ENCODE measurements around the gene PLA2G2C.
A peak's percentile ranks its signal among the peaks of the same experiment; 100 is the strongest.
"Not testable (repeated sequence)": the region's sequence is repeated elsewhere in the genome, so short reads cannot be mapped to it uniquely, and the experiment has no call there.

The PLA2G2C gene

DNA sequence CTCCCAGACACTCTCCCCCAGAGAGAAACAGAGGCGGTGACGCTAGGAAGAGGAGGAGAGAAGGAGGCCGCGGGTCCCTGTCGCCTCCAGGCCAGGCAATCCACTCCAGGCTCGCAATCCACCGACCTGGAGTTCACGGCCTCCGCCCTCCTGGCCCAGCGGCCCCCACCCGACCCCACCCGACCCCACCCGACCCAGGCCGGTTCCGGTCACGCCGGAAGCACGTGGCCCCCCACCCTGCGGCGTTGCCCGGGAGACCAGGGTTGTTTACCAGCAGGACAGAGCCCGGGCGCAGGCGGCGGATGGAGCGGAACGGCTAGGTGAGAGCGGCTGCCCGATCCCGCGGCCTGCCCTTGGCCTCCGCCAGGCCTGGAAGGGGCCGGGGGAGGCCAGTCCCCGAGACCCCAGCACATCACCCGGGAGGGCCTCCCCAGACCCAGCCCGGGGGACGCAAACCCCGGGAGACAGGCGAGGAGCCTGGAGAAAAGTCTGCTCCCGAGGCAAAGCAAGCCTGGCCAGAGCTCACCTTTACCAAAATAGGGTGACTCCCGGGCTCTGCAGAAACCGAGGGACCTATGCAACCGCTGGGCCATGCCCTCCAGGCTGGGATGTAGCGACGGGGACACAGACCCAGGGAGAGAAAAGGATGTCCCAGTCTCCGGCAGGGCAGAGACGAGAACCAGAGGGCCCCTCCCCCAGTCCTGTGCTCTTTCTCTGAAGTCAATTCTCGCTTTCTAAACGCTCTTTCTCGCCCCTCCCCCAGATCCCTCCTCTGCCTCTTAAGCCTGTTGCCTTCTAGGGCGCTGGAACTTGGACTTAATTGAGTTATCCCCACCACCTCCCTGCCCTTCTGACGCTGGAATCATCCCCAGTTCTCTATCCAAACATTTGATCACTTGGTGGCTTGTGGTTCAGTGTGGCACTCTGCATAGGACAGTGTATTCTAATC, at the start of gene PLA2G2C, which contains the start of gene UBXN10:
TSS of gene PLA2G2C (minus strand) at position 685 of the 949 bp plus-strand sequence. CDS start 9,155 bp downstream, outside the sequence.
TSS of gene UBXN10 (plus strand) at position 263 of the 949 bp plus-strand sequence. CDS start 4,466 bp downstream, outside the sequence.
- peak; percentile 38 for DNase-seq (ENCODE audit: low spot score)

- DNase-seq (ENCODE audit: low spot score): no peak
Observed at GRCh38 chr1:20234788-20235535, 48.6 kb upstream of the PLA2G2C start.

GRCh38 chr1:20233866-20234265, 47.5 kb upstream of the PLA2G2C start:
- no peak for DNase-seq (ENCODE audit: low spot score)

DNA sequence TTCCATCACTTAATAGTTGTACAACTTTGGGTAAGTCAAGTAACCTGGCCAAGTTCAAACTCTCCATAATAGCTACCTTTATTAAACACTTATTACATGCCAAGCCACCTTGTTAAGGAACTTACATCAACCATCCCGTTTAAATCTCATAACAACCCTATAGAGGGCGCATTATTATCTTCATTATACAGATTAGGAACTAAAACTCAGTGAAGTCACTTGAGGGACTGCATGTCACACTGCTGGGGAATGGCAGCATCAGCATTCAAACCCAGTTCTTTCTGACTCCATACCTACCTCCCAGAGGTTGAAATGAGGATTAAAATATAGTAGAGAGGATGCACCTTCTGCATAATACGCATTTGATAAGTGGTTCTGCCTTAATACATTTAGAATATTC, 47.1 kb upstream of the PLA2G2C start:
- no peak for DNase-seq (ENCODE audit: low spot score)

DNA sequence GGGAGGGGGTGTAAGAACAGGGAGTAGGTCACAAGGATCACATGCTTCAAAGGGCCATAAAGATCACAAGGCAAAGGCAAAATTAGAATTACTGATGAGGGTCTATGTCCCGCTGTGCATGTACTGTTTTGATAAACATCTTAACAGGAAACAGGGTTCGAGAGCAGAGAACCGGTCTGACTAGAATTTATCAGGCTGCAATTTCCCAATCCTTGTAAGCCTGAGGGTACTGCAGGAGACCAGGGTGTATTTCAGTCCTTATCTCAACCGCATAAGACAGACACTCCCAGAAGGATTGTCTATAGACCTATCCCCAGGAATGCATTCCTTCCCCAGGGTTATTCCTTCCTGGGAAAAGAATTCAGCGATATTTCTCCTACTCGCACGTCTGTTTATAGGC, 46.2 kb upstream of the PLA2G2C start:
- DNase-seq (ENCODE audit: low spot score): not testable (repeated sequence)

DNA sequence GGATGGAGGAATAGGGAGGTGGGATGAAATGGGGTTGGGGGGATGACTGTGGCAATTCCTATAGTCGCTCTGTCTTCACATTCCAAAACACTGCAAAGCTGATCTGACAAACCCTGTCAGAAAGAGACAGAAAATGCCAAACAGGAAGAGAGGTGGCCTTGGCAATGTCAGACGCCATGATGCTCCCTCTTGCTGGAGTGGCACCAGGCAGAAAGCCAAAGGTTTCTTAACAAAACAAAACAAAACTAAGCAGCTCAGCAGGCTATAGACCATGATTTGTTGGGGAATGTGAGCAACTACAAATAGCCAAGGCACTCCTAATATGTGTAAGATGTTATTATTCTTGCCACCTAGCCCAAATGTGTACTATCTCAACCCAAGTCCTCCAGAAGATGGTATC, 42.9 kb upstream of the PLA2G2C start:
- DNase-seq (ENCODE audit: low spot score): no peak

DNA sequence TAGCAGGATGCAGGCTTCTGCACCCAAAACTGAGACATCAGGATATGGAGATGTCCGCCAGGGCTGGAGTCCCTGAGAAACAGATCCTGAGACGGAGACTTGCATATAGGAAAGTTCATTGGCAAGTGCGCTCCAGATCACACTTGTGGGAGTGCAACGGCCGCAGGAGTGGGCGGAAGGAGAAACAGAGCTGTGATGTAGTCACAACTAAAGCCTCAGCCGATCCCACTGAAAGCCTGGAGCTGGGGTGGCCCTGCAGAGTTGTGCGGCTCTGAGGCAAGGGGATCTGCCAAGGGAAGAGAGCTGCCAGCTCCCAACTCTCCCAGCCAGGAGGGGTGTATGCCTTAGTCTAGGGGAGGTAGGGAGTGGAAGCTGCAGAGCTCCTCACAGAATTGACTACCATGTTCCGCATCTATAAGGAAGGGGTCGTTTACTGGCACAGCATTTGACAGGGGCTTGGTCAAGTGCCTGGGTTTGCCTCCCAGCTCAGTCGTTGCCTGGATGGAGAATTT, 42.1 kb upstream of the PLA2G2C start:
- no peak for DNase-seq (ENCODE audit: low spot score)

DNA sequence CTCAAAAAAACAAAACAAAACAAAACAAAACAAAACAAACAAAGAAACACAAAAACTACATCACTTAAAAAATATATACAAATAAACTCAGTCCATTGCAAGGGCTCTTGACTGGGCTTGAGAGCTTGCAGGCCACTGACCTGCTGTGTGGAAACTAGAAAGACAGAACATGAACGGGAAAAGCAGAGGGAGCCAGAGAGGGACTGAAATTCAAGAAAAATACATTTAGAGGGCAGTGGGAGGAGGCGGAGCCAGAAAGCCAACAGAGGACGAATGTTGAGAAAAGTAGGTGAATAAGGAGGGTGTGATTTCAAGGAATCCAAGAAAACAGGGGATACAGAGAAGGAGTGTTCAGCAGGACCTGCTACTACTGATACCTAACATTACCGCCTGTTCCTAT, 41.4 kb upstream of the PLA2G2C start:
- no peak for DNase-seq (ENCODE audit: low spot score)

DNA sequence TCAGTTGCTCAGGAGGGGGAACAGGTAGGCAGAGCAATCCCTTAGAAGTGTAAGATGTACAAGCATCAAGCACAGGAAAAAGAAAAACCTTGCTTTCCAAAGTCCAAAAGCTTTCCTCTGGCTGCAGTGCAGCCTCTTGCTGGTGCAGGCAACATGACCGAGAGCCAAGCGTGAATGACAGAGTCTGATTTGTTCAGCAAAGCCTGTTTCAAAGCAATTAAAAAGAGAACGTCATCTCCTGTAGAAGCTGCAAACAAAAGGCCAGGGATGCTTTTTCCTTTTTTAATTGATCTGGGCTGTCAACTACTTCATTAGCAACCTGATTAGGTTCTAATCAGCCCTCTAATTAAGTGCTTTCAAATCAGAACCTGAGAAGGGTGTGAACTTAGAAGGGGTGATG, 38.2 kb upstream of the PLA2G2C start:
- DNase-seq (ENCODE audit: low spot score): no peak

- no peak for DNase-seq (ENCODE audit: low spot score)
Observed at GRCh38 chr1:20223551-20224419, 37.5 kb upstream of the PLA2G2C start.

- DNase-seq (ENCODE audit: low spot score): no peak
Observed at GRCh38 chr1:20223106-20223505, 36.8 kb upstream of the PLA2G2C start.

GRCh38 chr1:20220036-20220435, 33.7 kb upstream of the PLA2G2C start:
- DNase-seq (ENCODE audit: low spot score): no peak

GRCh38 chr1:20219053-20219452, 32.7 kb upstream of the PLA2G2C start:
- DNase-seq (ENCODE audit: low spot score): not testable (repeated sequence)

- DNase-seq (ENCODE audit: low spot score): no peak
Observed at GRCh38 chr1:20216574-20216973, 30.3 kb upstream of the PLA2G2C start.

- DNase-seq (ENCODE audit: low spot score): no peak
Observed at GRCh38 chr1:20215716-20216115, 29.4 kb upstream of the PLA2G2C start.

DNA sequence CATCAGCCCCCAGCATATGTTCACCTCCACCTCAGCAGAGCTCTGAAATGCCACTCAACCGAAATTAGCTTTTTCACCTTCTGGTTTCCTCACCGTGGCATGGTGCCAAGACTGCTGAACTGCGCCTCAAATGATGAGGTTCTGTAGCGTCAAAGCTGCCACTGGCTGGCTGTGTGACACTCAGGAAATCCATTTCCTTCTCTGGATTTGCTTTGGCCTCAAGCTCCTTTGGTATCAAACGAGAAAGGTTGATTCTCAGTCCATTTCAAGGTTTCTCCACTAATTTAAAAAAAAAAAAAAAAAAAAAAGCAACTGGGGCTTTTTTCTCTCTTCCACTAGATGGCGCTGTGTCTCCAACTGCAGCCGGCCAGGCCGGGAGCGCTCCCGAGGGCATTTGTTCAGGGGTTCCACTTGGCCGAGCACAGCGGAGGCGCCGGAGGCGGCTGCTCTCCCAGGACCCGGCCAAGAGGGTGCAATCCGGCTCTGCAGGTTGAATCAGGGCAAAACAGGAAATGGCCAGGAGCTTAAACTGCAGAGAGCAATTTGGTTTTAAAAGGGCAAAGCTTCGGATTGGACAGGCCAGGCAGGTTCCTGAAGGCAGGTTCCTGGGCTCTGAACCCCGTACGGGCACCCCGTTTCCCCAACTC, 26.5 kb upstream of the PLA2G2C start:
- DNase-seq (ENCODE audit: low spot score): peak; percentile 53

DNA sequence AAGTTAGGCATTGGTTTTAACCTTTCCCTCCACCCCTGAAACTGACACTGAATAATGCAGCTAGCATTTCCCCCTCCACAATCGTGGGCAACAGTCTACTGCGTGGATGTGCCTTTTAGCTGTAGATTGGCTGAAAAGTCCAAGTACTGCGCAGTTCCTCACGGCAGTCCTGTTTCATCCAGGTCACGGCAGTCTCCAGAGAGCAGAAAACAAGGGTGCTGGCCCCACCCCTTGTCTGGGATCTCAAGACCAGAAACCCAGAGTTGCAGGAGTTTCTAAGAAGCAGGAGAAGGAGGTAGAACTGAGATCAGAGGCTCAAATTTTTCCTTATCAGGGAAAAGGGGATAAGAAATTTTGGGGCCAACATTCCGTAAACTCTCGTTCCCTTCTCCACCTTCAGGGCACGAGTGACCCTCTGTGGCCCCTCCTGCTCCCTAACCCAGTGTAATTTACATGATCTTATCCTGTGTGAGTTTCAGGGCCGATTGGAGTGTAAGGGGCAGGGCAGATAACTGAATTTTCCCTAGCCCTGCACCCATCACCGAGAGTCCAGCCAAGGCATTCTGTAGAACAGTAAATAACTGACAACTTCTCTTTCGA, 25.9 kb upstream of the PLA2G2C start:
- no peak for DNase-seq (ENCODE audit: low spot score)

DNA sequence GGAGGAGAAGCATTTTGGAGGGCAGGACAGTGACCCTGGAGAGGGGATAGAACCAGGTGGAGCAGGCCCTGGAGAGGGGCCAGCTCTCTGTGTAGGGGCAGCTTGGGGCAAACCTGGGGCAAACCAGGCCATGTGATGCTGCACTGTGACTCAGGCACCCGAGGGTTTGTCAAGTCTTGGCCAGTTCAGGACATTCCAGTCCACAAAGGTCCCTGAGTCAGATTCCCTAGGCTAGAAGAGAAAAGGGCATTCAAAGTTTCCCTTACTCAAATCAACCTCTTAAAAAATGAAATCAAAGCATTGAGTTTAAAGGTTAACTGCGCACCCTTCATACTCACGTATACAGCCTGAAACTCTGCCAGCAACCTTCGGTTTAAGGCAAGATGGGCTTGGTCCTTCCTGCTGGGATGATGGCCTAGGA, 25.2 kb upstream of the PLA2G2C start:
- DNase-seq (ENCODE audit: low spot score): no peak

DNA sequence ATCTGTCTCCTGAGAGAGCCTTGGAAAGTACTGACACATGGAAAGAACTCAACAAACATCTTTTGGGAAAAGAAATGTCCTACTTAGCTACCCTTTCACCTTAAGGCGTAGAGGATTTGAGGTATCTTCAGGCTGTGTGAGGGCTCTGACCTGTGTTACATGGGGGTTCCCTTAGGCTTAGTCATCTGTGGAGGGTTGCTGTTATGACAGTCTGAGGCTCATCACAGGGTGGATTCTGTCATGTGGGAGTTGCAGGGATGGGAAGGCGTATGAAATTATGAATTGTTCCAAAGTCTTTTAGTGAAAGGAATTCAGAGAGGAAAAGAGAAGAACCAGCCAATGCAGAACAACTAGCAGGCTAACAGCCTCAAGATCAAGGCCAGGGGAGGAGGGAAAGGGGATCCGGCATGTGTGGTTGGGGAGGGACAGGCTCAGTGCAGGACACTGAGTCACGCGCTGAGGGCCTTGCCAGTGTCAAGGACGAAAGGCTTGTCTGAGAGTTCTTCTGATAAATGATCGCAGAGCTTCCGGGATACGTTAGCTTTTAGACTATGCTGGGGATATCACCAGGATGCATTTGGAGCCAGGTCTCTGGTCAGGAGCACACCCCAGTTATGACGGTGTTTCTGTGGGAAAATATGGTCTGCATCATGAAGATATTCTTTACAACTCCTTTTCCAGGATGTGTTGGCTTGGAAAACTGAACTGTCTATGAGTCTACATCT, 24.6 kb upstream of the PLA2G2C start:
- DNase-seq (ENCODE audit: low spot score): no peak

- no peak for DNase-seq (ENCODE audit: low spot score)
Observed at GRCh38 chr1:20209471-20209870, 23.2 kb upstream of the PLA2G2C start.
